Progenitor cell of endocrine pancreas (in vitro differentiated cells): ENCODE data around the gene S100A16. TPM values are rescaled to one million over a fixed set of nuclear protein-coding genes. Genes with fewer than 3 reads are reported as not detected.
"Not testable (repeated sequence)": the region's sequence is repeated elsewhere in the genome, so short reads cannot be mapped to it uniquely, and the experiment has no call there.

Source experiments
- DNase-seq: peaks from one replicate; pipeline ENCODE4 v3.0.0; 2021; ENCODE audit warnings: low spot score; ENCODE audit not compliant: unreplicated experiment
- H3K27ac Mint-ChIP-seq: 2 replicates; pipeline ENCODE4 v1.8.0; 2021; ENCODE audit warnings: mild to moderate bottlenecking, moderate library complexity, mixed read lengths
- H3K27me3 Mint-ChIP-seq: 2 replicates; pipeline ENCODE4 v1.8.0; 2021; ENCODE audit warnings: mixed read lengths
- H3K36me3 Mint-ChIP-seq: 2 replicates; pipeline ENCODE4 v1.8.0; 2022; ENCODE audit warnings: mixed read lengths; ENCODE audit not compliant: insufficient read depth
- H3K4me1 Mint-ChIP-seq: 2 replicates; pipeline ENCODE4 v1.8.0; 2021; ENCODE audit warnings: low read depth, mixed read lengths
- H3K4me3 Mint-ChIP-seq: 2 replicates; pipeline ENCODE4 v1.8.0; 2021; ENCODE audit warnings: low read depth, mild to moderate bottlenecking, moderate library complexity, mixed read lengths
- H3K9me3 Mint-ChIP-seq: 2 replicates; pipeline ENCODE4 v1.8.0; 2021; ENCODE audit warnings: low read depth, mixed read lengths
- total RNA-seq: library from RNA; stranded (reverse); gene quantifications from 2 replicates; pipeline ENCODE4 v1.2.1, GENCODE V29; 2021
- TF ChIP-seq, protein P1 (sequence below): fragments of 200-600 bp; sonication (generic); IDR thresholded peaks from one replicate; pipeline ENCODE4 v1.5.0; 2021; ENCODE audit warnings: antibody characterized with exemption, mild to moderate bottlenecking; ENCODE audit not compliant: unreplicated experiment

The S100A16 gene
- total RNA-seq, 1 donor from 2014 or later = 46.8 TPM

- no peak for DNase-seq
- Mint-ChIP-seq H3K4me1 (peaks cover 6% of the 10 kb centered on the region), H3K36me3 (no peaks in the 10 kb centered on the region), H3K9me3 (no peaks in the 10 kb centered on the region), H3K4me3 (no peak overlapping the region), H3K27me3 (peaks cover 6% of the 10 kb centered on the region), H3K27ac (no peak overlapping the region)
- TF ChIP-seq, protein P1, sequence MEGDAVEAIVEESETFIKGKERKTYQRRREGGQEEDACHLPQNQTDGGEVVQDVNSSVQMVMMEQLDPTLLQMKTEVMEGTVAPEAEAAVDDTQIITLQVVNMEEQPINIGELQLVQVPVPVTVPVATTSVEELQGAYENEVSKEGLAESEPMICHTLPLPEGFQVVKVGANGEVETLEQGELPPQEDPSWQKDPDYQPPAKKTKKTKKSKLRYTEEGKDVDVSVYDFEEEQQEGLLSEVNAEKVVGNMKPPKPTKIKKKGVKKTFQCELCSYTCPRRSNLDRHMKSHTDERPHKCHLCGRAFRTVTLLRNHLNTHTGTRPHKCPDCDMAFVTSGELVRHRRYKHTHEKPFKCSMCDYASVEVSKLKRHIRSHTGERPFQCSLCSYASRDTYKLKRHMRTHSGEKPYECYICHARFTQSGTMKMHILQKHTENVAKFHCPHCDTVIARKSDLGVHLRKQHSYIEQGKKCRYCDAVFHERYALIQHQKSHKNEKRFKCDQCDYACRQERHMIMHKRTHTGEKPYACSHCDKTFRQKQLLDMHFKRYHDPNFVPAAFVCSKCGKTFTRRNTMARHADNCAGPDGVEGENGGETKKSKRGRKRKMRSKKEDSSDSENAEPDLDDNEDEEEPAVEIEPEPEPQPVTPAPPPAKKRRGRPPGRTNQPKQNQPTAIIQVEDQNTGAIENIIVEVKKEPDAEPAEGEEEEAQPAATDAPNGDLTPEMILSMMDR = no peak
These were observed 35.8 kb downstream of the S100A16 start for GRCh38 chr1:153577138-153577537.

DNA sequence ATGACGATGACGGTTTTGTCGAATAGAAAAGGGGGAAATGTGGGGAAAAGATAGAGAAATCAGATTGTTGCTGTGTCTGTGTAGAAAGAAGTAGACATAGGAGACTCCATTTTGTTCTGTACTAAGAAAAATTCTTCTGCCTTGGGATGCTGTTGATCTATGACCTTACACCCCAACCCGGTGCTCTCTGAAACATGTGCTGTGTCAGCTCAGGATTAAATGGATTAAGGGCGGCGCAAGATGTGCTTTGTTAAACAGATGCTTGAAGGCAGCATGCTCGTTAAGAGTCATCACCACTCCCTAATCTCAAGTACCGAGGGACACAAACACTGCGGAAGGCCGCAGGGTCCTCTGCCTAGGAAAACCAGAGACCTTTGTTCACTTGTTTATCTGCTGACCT is 37.4 kb downstream of the S100A16 start:
- DNase-seq, H3K36me3 Mint-ChIP-seq, H3K27me3 Mint-ChIP-seq, H3K27ac Mint-ChIP-seq, H3K4me3 Mint-ChIP-seq, H3K9me3 Mint-ChIP-seq: not testable (repeated sequence)
- peaks cover 11% of the 10 kb centered on the region for H3K4me1 Mint-ChIP-seq

DNA sequence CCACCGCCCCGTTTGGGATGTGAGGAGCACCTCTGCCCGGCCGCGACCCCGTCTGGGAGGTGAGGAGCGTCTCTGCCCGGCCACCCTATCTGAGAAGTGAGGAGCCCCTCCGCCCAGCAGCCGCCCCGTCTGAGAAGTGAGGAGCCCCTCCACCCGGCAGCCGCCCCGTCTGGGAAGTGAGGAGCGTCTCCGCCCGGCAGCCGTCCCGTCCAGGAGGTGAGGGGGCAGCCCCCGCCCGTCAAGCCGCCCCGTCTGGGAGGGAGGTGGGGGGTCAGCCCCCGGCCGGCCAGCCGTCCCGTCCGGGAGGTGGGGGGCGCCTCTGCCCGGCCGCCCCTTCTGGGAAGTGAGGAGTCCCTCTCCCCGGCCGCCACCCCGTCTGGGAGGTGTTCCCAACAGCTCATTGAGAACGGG is 37.9 kb downstream of the S100A16 start:
- H3K4me1 Mint-ChIP-seq = peaks cover 11% of the 10 kb centered on the region
- not testable (repeated sequence) for H3K27ac Mint-ChIP-seq, H3K36me3 Mint-ChIP-seq

GRCh38 chr1:153573351-153573750 is 39.6 kb downstream of the S100A16 start:
- Mint-ChIP-seq H3K9me3 (no peaks in the 10 kb centered on the region), H3K27ac (no peak overlapping the region), H3K4me1 (peaks cover 17% of the 10 kb centered on the region), H3K36me3 (no peaks in the 10 kb centered on the region), H3K27me3 (peaks cover 5% of the 10 kb centered on the region), H3K4me3 (no peak overlapping the region)
- TF ChIP-seq, protein P1 = no peak
- no peak for DNase-seq

More for the DNA sequence above, 37.9 kb downstream of the S100A16 start:
- H3K9me3 Mint-ChIP-seq, H3K27me3 Mint-ChIP-seq, H3K4me3 Mint-ChIP-seq, DNase-seq: not testable (repeated sequence)

DNA sequence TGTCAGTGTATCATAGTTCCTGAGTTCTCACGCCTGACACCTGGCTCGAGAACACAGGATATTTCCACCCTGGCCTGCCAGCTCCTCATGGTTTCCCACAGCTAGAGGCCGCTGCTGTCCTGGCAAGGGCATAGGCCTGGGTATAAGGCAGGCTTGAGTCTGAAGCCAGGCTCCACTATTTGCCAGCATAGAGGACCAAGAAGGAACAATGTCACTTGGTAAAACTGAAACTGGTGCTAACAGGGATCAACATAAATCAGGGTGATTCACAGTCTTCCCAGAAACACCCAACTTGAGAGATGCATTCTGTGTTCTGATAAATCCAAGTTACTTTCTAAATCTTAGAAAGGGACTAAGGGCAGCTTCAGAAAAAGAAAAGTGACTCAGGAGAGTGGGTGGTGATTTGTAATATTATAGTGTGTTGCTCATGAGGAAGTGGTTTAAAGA is 40.3 kb downstream of the S100A16 start:
- Mint-ChIP-seq H3K9me3 (no peaks in the 10 kb centered on the region), H3K27me3 (no peaks in the 10 kb centered on the region), H3K4me1 (peaks cover 19% of the 10 kb centered on the region), H3K36me3 (no peaks in the 10 kb centered on the region), H3K4me3 (no peak overlapping the region), H3K27ac (no peak overlapping the region)
- no peak for DNase-seq
- TF ChIP-seq, protein P1 = peak; percentile 58

GRCh38 chr1:153571706-153572105 is 41.2 kb downstream of the S100A16 start:
- no peaks in the 10 kb centered on the region for H3K36me3 Mint-ChIP-seq
- H3K9me3 Mint-ChIP-seq = no peaks in the 10 kb centered on the region
- H3K27ac Mint-ChIP-seq = no peak overlapping the region
- no peak overlapping the region for H3K4me3 Mint-ChIP-seq
- peaks cover 24% of the 10 kb centered on the region for H3K4me1 Mint-ChIP-seq
- DNase-seq = no peak
- H3K27me3 Mint-ChIP-seq = no peaks in the 10 kb centered on the region
- TF ChIP-seq, protein P1 = no peak
